ENCODE measurements around the gene ITGA2B.
"Not testable (repeated sequence)": the region's sequence is repeated elsewhere in the genome, so short reads cannot be mapped to it uniquely, and the experiment has no call there.

DNA sequence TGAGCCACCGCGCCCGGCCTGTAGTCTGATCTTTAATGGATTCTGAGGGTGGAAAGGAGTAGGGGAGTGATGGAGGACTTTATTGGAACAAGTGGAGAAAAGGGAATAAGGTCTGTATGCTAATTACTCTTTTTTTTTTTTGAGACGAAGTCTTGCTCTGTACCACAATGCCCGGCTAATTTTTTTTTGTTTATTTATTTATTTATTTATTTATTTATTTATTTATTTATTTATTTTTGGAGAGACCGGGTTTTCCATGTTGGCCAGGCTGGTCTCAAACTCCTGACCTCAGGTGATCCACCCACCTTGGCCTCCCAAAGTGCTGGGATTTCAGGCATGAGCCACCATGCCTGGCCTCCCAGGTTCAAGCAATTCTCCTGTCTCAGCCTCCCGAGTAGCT lies 59.9 kb downstream of the ITGA2B start:
- TF ChIP-seq, protein P1, sequence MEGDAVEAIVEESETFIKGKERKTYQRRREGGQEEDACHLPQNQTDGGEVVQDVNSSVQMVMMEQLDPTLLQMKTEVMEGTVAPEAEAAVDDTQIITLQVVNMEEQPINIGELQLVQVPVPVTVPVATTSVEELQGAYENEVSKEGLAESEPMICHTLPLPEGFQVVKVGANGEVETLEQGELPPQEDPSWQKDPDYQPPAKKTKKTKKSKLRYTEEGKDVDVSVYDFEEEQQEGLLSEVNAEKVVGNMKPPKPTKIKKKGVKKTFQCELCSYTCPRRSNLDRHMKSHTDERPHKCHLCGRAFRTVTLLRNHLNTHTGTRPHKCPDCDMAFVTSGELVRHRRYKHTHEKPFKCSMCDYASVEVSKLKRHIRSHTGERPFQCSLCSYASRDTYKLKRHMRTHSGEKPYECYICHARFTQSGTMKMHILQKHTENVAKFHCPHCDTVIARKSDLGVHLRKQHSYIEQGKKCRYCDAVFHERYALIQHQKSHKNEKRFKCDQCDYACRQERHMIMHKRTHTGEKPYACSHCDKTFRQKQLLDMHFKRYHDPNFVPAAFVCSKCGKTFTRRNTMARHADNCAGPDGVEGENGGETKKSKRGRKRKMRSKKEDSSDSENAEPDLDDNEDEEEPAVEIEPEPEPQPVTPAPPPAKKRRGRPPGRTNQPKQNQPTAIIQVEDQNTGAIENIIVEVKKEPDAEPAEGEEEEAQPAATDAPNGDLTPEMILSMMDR (IDR thresholded peaks at IDR 0.05; ENCODE audit: poor library complexity) = not testable (repeated sequence)
- not testable (repeated sequence) for TF ChIP-seq EZH2phosphoT487 (IDR thresholded peaks at IDR 0.05; ENCODE audit: low read depth, severe bottlenecking, unreplicated experiment)

Data from hepatocyte (in vitro differentiated cells).